Hepatocyte (in vitro differentiated cells): Measurements from ENCODE around the gene ASNSD1.

Source experiments
- CTCF ChIP-seq: fragments of 200-600 bp; sonication (generic); IDR thresholded peaks from 2 replicates; pipeline ENCODE4 v1.5.1; 2016; ENCODE audit warnings: antibody characterized with exemption, mild to moderate bottlenecking; ENCODE audit not compliant: poor library complexity
- EZH2 ChIP-seq: fragments of 200-600 bp; sonication (generic); IDR thresholded peaks from 2 replicates; pipeline ENCODE4 v1.6.1; 2016; ENCODE audit warnings: antibody characterized with exemption, mild to moderate bottlenecking, borderline replicate concordance

DNA sequence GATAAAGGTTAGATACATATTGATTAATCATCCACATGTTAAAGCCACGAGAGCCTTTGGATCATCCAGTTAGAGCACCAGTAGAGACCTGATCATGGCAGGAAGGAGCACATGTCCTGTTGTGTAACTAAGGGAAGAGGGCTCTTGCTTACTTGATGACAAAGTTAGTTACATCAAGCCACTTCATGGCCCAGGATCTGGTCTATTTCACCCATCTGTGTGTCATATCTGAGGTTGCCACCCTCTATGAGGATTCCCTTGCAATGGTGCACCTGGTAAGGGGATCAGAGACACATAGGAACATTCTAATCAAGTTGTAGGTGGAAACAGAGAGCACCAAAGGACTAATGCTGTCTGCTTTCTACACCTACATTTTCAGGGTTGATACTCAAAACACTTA, 19.9 kb downstream of the ASNSD1 start:
- no peak for TF ChIP-seq CTCF
- no peak for TF ChIP-seq EZH2
